PC-9 (cell line): ENCODE measurements around the gene WDR88. TPM values are rescaled to one million over a fixed set of nuclear protein-coding genes. Genes with fewer than 3 reads are reported as not detected.

ENCODE experiments used
- BruUV-seq: library from RNA; stranded (reverse); fragments of 400-500 nt; replicated peaks from 2 replicates; lab custom pipeline; 2021; lab: Mats Ljungman, UMichigan
- CTCF ChIA-PET: fragments of 300-600 bp; sonication (Branson Sonifier 250); formaldehyde crosslinking; loops from one replicate; lab custom pipeline; 2022; ENCODE audit warnings: antibody characterized with exemption; lab: Charles Lee
- POLR2A ChIA-PET: fragments of 300-600 bp; sonication (Branson Sonifier 250); formaldehyde crosslinking; loops from one replicate; lab custom pipeline; 2022; ENCODE audit warnings: antibody characterized with exemption; ENCODE audit not compliant: unreplicated experiment; lab: Charles Lee
- DNase-seq, 2 experiments: peaks; one replicate each; pipeline versions ENCODE4 v3.0.0 to v3.0.0-alpha.2; 2015 to 2022; ENCODE audit warnings: mixed read lengths in 1 of 2
- H2AFZ ChIP-seq: fragments of 200-600 bp; sonication (generic); 2 replicates; pipeline ENCODE4 v1.8.1; 2017; ENCODE audit warnings: antibody characterized with exemption
- H3F3A ChIP-seq: fragments of 200-600 bp; sonication (generic); 2 replicates; pipeline ENCODE4 v1.8.1; 2017; ENCODE audit warnings: antibody characterized with exemption, mild to moderate bottlenecking, low read depth; ENCODE audit not compliant: insufficient read depth
- H3K27ac ChIP-seq: fragments of 200-600 bp; sonication (generic); 2 replicates; pipeline ENCODE4 v1.6.1; 2016; ENCODE audit warnings: mixed run types
- H3K27me3 ChIP-seq: fragments of 200-600 bp; sonication (generic); 2 replicates; pipeline ENCODE4 v1.6.1; 2016; ENCODE audit warnings: low read depth, mixed run types; ENCODE audit not compliant: insufficient read depth
- H3K36me3 ChIP-seq: fragments of 200-600 bp; sonication (generic); 2 replicates; pipeline ENCODE4 v1.6.1; 2016; ENCODE audit warnings: low read depth, mixed run types
- H3K4me1 ChIP-seq: fragments of 200-600 bp; sonication (generic); replicated peaks from 2 replicates; pipeline ENCODE4 v1.6.1; 2016; ENCODE audit warnings: mixed run types; ENCODE audit not compliant: insufficient read depth
- H3K4me2 ChIP-seq: fragments of 200-600 bp; sonication (generic); 2 replicates; pipeline ENCODE4 v1.6.1; 2017; ENCODE audit warnings: mixed run types
- H3K4me3 ChIP-seq: fragments of 200-600 bp; sonication (generic); 2 replicates; pipeline ENCODE4 v1.6.1; 2016; ENCODE audit warnings: mixed run types
- H3K79me2 ChIP-seq: fragments of 200-600 bp; sonication (generic); 2 replicates; pipeline ENCODE4 v1.6.1; 2017; ENCODE audit warnings: low read depth, mixed run types
- H3K9me2 ChIP-seq: fragments of 200-600 bp; sonication (generic); 2 replicates; pipeline ENCODE4 v1.8.1; 2017; ENCODE audit warnings: mild to moderate bottlenecking; ENCODE audit not compliant: insufficient read depth
- H3K9me3 ChIP-seq: fragments of 200-600 bp; sonication (generic); 2 replicates; pipeline ENCODE4 v1.8.1; 2016; ENCODE audit warnings: low read depth; ENCODE audit not compliant: insufficient read depth
- H4K20me1 ChIP-seq: fragments of 200-600 bp; sonication (generic); 2 replicates; pipeline ENCODE4 v1.8.1; 2017; ENCODE audit not compliant: insufficient read depth
- EZH2 ChIP-seq: fragments of 200-600 bp; sonication (generic); IDR thresholded peaks from 2 replicates; pipeline ENCODE4 v1.8.0; 2017; ENCODE audit warnings: antibody characterized with exemption, low read depth
- intact Hi-C: fragments of 100-400 bp; cut with micrococcal nuclease; formaldehyde crosslinking; loops from one replicate; pipeline ENCODE4 v1.10.0; 2022; ENCODE audit not compliant: unreplicated experiment
- total RNA-seq: library from RNA; stranded (reverse); gene quantifications from 2 replicates; pipeline ENCODE4 v1.2.3, GENCODE V29; 2021
- TF ChIP-seq, protein P1 (sequence below): fragments of 200-600 bp; sonication (generic); conservative IDR thresholded peaks from 2 replicates; pipeline ENCODE4 v1.6.1; 2017; ENCODE audit warnings: mixed run types, antibody characterized with exemption, mild to moderate bottlenecking, moderate library complexity

WDR88 gene
- total RNA-seq, 1 experiment from 2014 or later = 0.59 TPM

GRCh38 chr19:33201473-33201872 is 69.6 kb downstream of the WDR88 start:
- H3K79me2 ChIP-seq = no peaks in the 10 kb centered on the region
- H3K4me1 ChIP-seq = no peaks in the 10 kb centered on the region
- CTCF ChIA-PET = no interaction called here
- H3K4me3 ChIP-seq = no peak overlapping the region
- H3K27ac ChIP-seq = no peak overlapping the region
- no peaks in the 10 kb centered on the region for H3K27me3 ChIP-seq
- H3K9me3 ChIP-seq = no peaks in the 10 kb centered on the region
- H4K20me1 ChIP-seq = no peaks in the 10 kb centered on the region
- intact Hi-C loops = no loop called here
- TF ChIP-seq EZH2 = no peak
- TF ChIP-seq, protein P1, sequence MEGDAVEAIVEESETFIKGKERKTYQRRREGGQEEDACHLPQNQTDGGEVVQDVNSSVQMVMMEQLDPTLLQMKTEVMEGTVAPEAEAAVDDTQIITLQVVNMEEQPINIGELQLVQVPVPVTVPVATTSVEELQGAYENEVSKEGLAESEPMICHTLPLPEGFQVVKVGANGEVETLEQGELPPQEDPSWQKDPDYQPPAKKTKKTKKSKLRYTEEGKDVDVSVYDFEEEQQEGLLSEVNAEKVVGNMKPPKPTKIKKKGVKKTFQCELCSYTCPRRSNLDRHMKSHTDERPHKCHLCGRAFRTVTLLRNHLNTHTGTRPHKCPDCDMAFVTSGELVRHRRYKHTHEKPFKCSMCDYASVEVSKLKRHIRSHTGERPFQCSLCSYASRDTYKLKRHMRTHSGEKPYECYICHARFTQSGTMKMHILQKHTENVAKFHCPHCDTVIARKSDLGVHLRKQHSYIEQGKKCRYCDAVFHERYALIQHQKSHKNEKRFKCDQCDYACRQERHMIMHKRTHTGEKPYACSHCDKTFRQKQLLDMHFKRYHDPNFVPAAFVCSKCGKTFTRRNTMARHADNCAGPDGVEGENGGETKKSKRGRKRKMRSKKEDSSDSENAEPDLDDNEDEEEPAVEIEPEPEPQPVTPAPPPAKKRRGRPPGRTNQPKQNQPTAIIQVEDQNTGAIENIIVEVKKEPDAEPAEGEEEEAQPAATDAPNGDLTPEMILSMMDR = no peak
- no peaks in the 10 kb centered on the region for H3F3A ChIP-seq
- no peak overlapping the region for H3K4me2 ChIP-seq
- BruUV-seq = no TSS peak
- no peak for DNase-seq
- H3K36me3 ChIP-seq = no peaks in the 10 kb centered on the region
- H3K9me2 ChIP-seq = no peaks in the 10 kb centered on the region
- POLR2A ChIA-PET = no interaction called here
- no peak overlapping the region for H2AFZ ChIP-seq

GRCh38 chr19:33201886-33202545 is 70.1 kb downstream of the WDR88 start:
- H3K9me2 ChIP-seq = no peaks in the 10 kb centered on the region
- DNase-seq = no peak
- H3K4me2 ChIP-seq = no peak overlapping the region
- H3K27me3 ChIP-seq = no peaks in the 10 kb centered on the region
- H3K36me3 ChIP-seq = no peaks in the 10 kb centered on the region
- H4K20me1 ChIP-seq = no peaks in the 10 kb centered on the region
- CTCF ChIA-PET = no interaction called here
- H3F3A ChIP-seq = no peaks in the 10 kb centered on the region
- H3K9me3 ChIP-seq = no peaks in the 10 kb centered on the region
- no peak overlapping the region for H3K27ac ChIP-seq
- no peaks in the 10 kb centered on the region for H3K79me2 ChIP-seq
- BruUV-seq = no TSS peak
- no peak overlapping the region for H2AFZ ChIP-seq
- POLR2A ChIA-PET = no interaction called here
- H3K4me3 ChIP-seq = no peak overlapping the region
- TF ChIP-seq EZH2 = no peak
- TF ChIP-seq, protein P1 = no peak
- no peaks in the 10 kb centered on the region for H3K4me1 ChIP-seq
- intact Hi-C loops = no loop called here

GRCh38 chr19:33202546-33203507 is 70.9 kb downstream of the WDR88 start:
- BruUV-seq = no TSS peak
- Histone ChIP-seq H2AFZ (no peak overlapping the region), H3K27me3 (no peaks in the 10 kb centered on the region), H3K9me3 (no peaks in the 10 kb centered on the region), H4K20me1 (no peaks in the 10 kb centered on the region), H3K79me2 (no peaks in the 10 kb centered on the region), H3K9me2 (no peaks in the 10 kb centered on the region), H3F3A (no peaks in the 10 kb centered on the region), H3K4me2 (no peak overlapping the region), H3K36me3 (no peaks in the 10 kb centered on the region), H3K27ac (no peak overlapping the region), H3K4me1 (no peaks in the 10 kb centered on the region), H3K4me3 (no peak overlapping the region)
- POLR2A ChIA-PET = no interaction called here
- no peak for DNase-seq
- intact Hi-C loops = no loop called here
- CTCF ChIA-PET = no interaction called here
- TF ChIP-seq, protein P1 = no peak
- TF ChIP-seq EZH2 = no peak
